OCI-LY7 (cell line): ENCODE data around the gene SATB1.

Experiments used
- CTCF ChIP-seq: fragments of 200-600 bp; sonication (generic); conservative IDR thresholded peaks from 2 replicates; pipeline ENCODE4 v1.5.1; 2014; ENCODE audit warnings: mild to moderate bottlenecking, antibody characterized with exemption, low read length, moderate library complexity, mixed read lengths
- EZH2phosphoT487 ChIP-seq: fragments of 200-600 bp; sonication (generic); IDR thresholded peaks from 2 replicates; pipeline ENCODE4 v1.6.1; 2018; ENCODE audit warnings: low read depth, borderline replicate concordance, mild to moderate bottlenecking, mixed run types, antibody characterized with exemption, low read length, moderate library complexity, mixed read lengths

- TF ChIP-seq CTCF, result no peak
- TF ChIP-seq EZH2phosphoT487, result no peak
Measured at GRCh38 chr3:18354701-18355100, 70.4 kb downstream of the SATB1 start.
